ENCODE results near the gene INTS13. TPM values are rescaled to one million over a fixed set of nuclear protein-coding genes. Genes with fewer than 3 reads are reported as not detected.

Gene INTS13
- polyA plus RNA-seq, 1 of the 3 experiments (the other 2 are of a cell fraction) = 7.2 TPM

DNA sequence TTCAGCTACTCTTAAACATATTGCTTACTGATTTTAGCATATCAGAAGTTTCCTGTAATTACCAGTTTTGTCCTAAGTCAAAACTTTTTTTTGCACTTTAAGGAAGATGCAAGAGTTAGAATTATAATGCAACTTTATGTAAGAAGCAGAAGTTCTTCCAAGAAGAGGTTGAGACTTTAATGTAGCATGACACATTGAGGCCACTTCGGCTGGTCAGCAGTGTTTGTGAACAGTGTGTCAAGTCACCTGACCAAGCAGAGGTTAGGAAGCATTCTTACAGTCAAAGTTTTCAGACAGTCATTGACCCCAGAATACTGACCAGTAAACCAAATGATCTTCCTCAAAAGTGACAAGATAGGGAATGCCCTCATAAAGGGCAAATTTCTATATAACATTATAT is 15.7 kb upstream of the INTS13 start:
- Histone ChIP-seq H3K9me3 (no peaks in the 10 kb centered on the region), H3K79me2 (ENCODE audit: insufficient read depth) (peaks cover 55% of the 10 kb centered on the region), H3F3A (replicated peaks; ENCODE audit: insufficient read depth) (no peaks in the 10 kb centered on the region), H3K27ac (ENCODE audit: low read depth in 2 of 2, low read length in 1 of 2) (no peak overlapping the region), H3K4me3 (ENCODE audit: low read depth in 2 of 2, low read length in 1 of 2) (no peak overlapping the region), H3K9ac (no peak overlapping the region), H3K4me2 (no peak overlapping the region), H2AFZ (ENCODE audit: low read depth) (no peak overlapping the region), H4K20me1 (ENCODE audit: insufficient read depth) (0 out of 2 replicates have a peak, but pooled peaks cover 4% of the 10 kb centered on the region), H3K9me2 (no peaks in the 10 kb centered on the region), H3K27me3 (ENCODE audit: insufficient read depth) (no peaks in the 10 kb centered on the region), H3K4me1 (ENCODE audit: control insufficient read depth in 1 of 2, insufficient read depth in 2 of 2, low read depth in 1 of 2, low read length in 1 of 2) (no peaks in the 10 kb centered on the region), H3K36me3 (replicated peaks in 1 of 2; ENCODE audit: control insufficient read depth in 1 of 2, insufficient read depth in 2 of 2, low read length in 1 of 2) (peaks cover 24 to 26% of the 10 kb centered on the region in 2 experiments)
- TF ChIP-seq MEF2A (IDR thresholded peaks at IDR 0.05; ENCODE audit: borderline replicate concordance, low read depth) = no peak
- no peak for TF ChIP-seq GABPA (IDR thresholded peaks at IDR 0.05; ENCODE audit: low read depth)
- TF ChIP-seq FOXM1 (IDR thresholded peaks at IDR 0.05; ENCODE audit: low read depth) = no peak
- TF ChIP-seq SMC3 (IDR thresholded peaks at IDR 0.05; ENCODE audit: low read depth, low read length) = no peak
- TF ChIP-seq TEAD4 (IDR thresholded peaks at IDR 0.05; ENCODE audit: borderline replicate concordance, insufficient read depth) = no peak
- TF ChIP-seq, protein P1, sequence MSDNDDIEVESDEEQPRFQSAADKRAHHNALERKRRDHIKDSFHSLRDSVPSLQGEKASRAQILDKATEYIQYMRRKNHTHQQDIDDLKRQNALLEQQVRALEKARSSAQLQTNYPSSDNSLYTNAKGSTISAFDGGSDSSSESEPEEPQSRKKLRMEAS (IDR thresholded peaks at IDR 0.05; ENCODE audit: low read depth) = no peak
- TF ChIP-seq, protein P2, sequence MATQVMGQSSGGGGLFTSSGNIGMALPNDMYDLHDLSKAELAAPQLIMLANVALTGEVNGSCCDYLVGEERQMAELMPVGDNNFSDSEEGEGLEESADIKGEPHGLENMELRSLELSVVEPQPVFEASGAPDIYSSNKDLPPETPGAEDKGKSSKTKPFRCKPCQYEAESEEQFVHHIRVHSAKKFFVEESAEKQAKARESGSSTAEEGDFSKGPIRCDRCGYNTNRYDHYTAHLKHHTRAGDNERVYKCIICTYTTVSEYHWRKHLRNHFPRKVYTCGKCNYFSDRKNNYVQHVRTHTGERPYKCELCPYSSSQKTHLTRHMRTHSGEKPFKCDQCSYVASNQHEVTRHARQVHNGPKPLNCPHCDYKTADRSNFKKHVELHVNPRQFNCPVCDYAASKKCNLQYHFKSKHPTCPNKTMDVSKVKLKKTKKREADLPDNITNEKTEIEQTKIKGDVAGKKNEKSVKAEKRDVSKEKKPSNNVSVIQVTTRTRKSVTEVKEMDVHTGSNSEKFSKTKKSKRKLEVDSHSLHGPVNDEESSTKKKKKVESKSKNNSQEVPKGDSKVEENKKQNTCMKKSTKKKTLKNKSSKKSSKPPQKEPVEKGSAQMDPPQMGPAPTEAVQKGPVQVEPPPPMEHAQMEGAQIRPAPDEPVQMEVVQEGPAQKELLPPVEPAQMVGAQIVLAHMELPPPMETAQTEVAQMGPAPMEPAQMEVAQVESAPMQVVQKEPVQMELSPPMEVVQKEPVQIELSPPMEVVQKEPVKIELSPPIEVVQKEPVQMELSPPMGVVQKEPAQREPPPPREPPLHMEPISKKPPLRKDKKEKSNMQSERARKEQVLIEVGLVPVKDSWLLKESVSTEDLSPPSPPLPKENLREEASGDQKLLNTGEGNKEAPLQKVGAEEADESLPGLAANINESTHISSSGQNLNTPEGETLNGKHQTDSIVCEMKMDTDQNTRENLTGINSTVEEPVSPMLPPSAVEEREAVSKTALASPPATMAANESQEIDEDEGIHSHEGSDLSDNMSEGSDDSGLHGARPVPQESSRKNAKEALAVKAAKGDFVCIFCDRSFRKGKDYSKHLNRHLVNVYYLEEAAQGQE (IDR thresholded peaks at IDR 0.05; ENCODE audit: low read depth, low read length) = no peak
- no peak for TF ChIP-seq FOSL2 (IDR thresholded peaks at IDR 0.05; ENCODE audit: borderline replicate concordance, low read depth)
- TF ChIP-seq SIN3A (IDR thresholded peaks at IDR 0.05; ENCODE audit: borderline replicate concordance, low read depth, low read length) = no peak
- no peak for TF ChIP-seq EZH2phosphoT487 (IDR thresholded peaks at IDR 0.05; ENCODE audit: borderline replicate concordance, low read depth)
- no peak for TF ChIP-seq YY1 (IDR thresholded peaks at IDR 0.05; ENCODE audit: low read depth)
- TF ChIP-seq JUND (IDR thresholded peaks at IDR 0.05) = no peak
- TF ChIP-seq, protein P3, sequence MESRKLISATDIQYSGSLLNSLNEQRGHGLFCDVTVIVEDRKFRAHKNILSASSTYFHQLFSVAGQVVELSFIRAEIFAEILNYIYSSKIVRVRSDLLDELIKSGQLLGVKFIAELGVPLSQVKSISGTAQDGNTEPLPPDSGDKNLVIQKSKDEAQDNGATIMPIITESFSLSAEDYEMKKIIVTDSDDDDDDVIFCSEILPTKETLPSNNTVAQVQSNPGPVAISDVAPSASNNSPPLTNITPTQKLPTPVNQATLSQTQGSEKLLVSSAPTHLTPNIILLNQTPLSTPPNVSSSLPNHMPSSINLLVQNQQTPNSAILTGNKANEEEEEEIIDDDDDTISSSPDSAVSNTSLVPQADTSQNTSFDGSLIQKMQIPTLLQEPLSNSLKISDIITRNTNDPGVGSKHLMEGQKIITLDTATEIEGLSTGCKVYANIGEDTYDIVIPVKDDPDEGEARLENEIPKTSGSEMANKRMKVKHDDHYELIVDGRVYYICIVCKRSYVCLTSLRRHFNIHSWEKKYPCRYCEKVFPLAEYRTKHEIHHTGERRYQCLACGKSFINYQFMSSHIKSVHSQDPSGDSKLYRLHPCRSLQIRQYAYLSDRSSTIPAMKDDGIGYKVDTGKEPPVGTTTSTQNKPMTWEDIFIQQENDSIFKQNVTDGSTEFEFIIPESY (IDR thresholded peaks at IDR 0.05; ENCODE audit: borderline replicate concordance, low read depth) = no peak
- no peak for TF ChIP-seq RFX5 (IDR thresholded peaks at IDR 0.05; ENCODE audit: low read length)
- POLR2A ChIA-PET = no interaction called here
- DNase-seq = no peak
- 83% methylated on average over 1 of the region's 1 CpG for WGBS (ENCODE audit: low lambda C conversion rate)
- CTCF ChIA-PET = no interaction called here

All from SK-N-SH (cell line).